ENCODE results near the gene SNX9.

Gene SNX9

GRCh38 chr6:157904999-157905398 lies 82.0 kb downstream of the SNX9 start:
- no peak for TF ChIP-seq EZH2 (IDR thresholded peaks at IDR 0.05; ENCODE audit: borderline replicate concordance, low read length)
- TF ChIP-seq, protein P1, sequence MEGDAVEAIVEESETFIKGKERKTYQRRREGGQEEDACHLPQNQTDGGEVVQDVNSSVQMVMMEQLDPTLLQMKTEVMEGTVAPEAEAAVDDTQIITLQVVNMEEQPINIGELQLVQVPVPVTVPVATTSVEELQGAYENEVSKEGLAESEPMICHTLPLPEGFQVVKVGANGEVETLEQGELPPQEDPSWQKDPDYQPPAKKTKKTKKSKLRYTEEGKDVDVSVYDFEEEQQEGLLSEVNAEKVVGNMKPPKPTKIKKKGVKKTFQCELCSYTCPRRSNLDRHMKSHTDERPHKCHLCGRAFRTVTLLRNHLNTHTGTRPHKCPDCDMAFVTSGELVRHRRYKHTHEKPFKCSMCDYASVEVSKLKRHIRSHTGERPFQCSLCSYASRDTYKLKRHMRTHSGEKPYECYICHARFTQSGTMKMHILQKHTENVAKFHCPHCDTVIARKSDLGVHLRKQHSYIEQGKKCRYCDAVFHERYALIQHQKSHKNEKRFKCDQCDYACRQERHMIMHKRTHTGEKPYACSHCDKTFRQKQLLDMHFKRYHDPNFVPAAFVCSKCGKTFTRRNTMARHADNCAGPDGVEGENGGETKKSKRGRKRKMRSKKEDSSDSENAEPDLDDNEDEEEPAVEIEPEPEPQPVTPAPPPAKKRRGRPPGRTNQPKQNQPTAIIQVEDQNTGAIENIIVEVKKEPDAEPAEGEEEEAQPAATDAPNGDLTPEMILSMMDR (IDR thresholded peaks at IDR 0.05; ENCODE audit: low read length): no peak
- Histone ChIP-seq H3K9me2 (ENCODE audit: low read depth, low read length) (no peaks in the 10 kb centered on the region), H3K4me2 (ENCODE audit: low read length) (no peak overlapping the region), H3K27ac (ENCODE audit: low read depth, low read length, poor library complexity, severe bottlenecking) (no peak overlapping the region), H3F3A (ENCODE audit: insufficient read depth, low read length) (no peaks in the 10 kb centered on the region), H3K27me3 (ENCODE audit: insufficient read depth, low read length) (no peaks in the 10 kb centered on the region), H3K79me2 (ENCODE audit: insufficient read depth, low read length) (no peaks in the 10 kb centered on the region), H3K9me3 (ENCODE audit: low read length) (no peaks in the 10 kb centered on the region), H3K9ac (ENCODE audit: low read length) (no peak overlapping the region), H3K36me3 (ENCODE audit: insufficient read depth, low read length) (no peaks in the 10 kb centered on the region), H2AFZ (ENCODE audit: low read length) (no peak overlapping the region), H3K4me3 (ENCODE audit: low read depth, low read length, poor library complexity, severe bottlenecking) (no peak overlapping the region), H4K20me1 (ENCODE audit: insufficient read depth, low read length) (no peaks in the 10 kb centered on the region), H3K4me1 (ENCODE audit: insufficient read depth, low read length, severe bottlenecking) (no peaks in the 10 kb centered on the region)

DNA sequence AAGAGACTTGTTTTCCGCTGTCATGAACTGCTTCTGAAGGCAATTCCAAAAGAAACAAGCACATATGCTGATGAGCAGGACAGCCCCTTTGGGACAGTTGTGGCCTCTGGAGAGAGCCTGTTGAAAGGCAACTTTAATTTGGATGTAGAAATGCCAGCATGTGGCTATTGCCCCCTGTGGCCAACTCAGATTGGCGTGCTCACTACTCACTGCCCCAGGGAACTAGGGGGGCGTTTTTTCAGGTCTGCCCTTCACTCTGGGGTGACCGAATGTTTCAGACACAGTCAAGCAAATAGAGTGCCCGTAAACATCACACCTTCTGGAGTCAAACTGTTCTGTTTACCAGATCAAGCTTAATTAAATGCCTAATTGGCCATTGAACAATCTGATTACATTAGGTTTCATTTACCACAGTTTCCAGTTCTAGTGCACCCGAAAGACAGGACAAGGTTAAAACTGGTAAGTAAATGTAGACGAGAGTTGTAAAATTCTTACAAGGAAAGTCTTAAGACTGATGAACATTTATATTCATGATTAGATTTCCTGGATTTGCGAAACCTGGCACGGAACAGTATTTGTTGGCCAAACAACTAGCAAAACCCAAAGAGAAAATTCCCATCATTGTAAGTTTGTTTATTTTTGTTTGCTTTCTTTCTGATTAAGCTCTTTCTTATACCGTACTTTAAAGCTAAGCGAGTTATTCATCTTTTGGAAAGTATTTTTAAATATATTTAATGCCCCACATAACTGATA lies 82.7 kb downstream of the SNX9 start:
- H2AFZ ChIP-seq (ENCODE audit: low read length): no peak overlapping the region
- TF ChIP-seq, protein P1 (IDR thresholded peaks at IDR 0.05; ENCODE audit: low read length): no peak
- TF ChIP-seq EZH2 (IDR thresholded peaks at IDR 0.05; ENCODE audit: borderline replicate concordance, low read length): no peak
- H3F3A ChIP-seq (ENCODE audit: insufficient read depth, low read length): no peaks in the 10 kb centered on the region
- H4K20me1 ChIP-seq (ENCODE audit: insufficient read depth, low read length): no peaks in the 10 kb centered on the region
- H3K4me1 ChIP-seq (ENCODE audit: insufficient read depth, low read length, severe bottlenecking): no peaks in the 10 kb centered on the region
- no peak overlapping the region for H3K27ac ChIP-seq (ENCODE audit: low read depth, low read length, poor library complexity, severe bottlenecking)
- no peaks in the 10 kb centered on the region for H3K36me3 ChIP-seq (ENCODE audit: insufficient read depth, low read length)
- no peak overlapping the region for H3K9ac ChIP-seq (ENCODE audit: low read length)
- H3K4me2 ChIP-seq (ENCODE audit: low read length): no peak overlapping the region
- no peaks in the 10 kb centered on the region for H3K27me3 ChIP-seq (ENCODE audit: insufficient read depth, low read length)
- no peaks in the 10 kb centered on the region for H3K9me2 ChIP-seq (ENCODE audit: low read depth, low read length)
- H3K4me3 ChIP-seq (ENCODE audit: low read depth, low read length, poor library complexity, severe bottlenecking): no peak overlapping the region
- H3K9me3 ChIP-seq (ENCODE audit: low read length): no peaks in the 10 kb centered on the region
- H3K79me2 ChIP-seq (ENCODE audit: insufficient read depth, low read length): no peaks in the 10 kb centered on the region

DNA sequence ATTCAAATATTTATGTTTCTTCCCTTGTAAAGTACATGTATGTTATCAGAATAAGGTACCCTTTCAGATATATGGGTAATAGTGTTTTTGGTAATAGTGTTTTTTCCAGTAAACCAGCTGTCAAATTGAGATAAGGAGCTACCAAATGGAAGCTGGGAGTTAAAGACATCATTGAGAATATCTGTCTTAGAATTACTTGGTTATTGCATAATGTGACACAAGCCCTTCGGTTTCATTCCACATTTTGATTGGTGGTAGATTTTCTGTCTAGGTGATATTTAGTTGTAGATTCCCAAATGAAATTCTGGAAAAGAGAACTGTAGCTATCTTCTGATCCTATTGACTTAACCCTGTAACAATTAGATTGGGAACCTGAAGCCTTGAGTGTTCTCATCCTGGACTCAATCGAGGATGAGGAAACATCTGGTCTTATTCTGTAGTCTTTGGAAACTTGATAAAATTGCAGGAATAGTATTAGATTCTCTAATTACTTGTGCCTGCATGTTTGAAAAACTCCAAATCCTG lies 83.6 kb downstream of the SNX9 start:
- H3K27ac ChIP-seq (ENCODE audit: low read depth, low read length, poor library complexity, severe bottlenecking): no peak overlapping the region
- H4K20me1 ChIP-seq (ENCODE audit: insufficient read depth, low read length): no peaks in the 10 kb centered on the region
- no peak overlapping the region for H2AFZ ChIP-seq (ENCODE audit: low read length)
- H3F3A ChIP-seq (ENCODE audit: insufficient read depth, low read length): no peaks in the 10 kb centered on the region
- H3K79me2 ChIP-seq (ENCODE audit: insufficient read depth, low read length): no peaks in the 10 kb centered on the region
- H3K9ac ChIP-seq (ENCODE audit: low read length): no peak overlapping the region
- no peak for TF ChIP-seq EZH2 (IDR thresholded peaks at IDR 0.05; ENCODE audit: borderline replicate concordance, low read length)
- TF ChIP-seq, protein P1 (IDR thresholded peaks at IDR 0.05; ENCODE audit: low read length): no peak
- no peaks in the 10 kb centered on the region for H3K9me2 ChIP-seq (ENCODE audit: low read depth, low read length)
- H3K27me3 ChIP-seq (ENCODE audit: insufficient read depth, low read length): no peaks in the 10 kb centered on the region
- no peaks in the 10 kb centered on the region for H3K4me1 ChIP-seq (ENCODE audit: insufficient read depth, low read length, severe bottlenecking)
- H3K9me3 ChIP-seq (ENCODE audit: low read length): no peaks in the 10 kb centered on the region
- H3K4me3 ChIP-seq (ENCODE audit: low read depth, low read length, poor library complexity, severe bottlenecking): no peak overlapping the region
- no peak overlapping the region for H3K4me2 ChIP-seq (ENCODE audit: low read length)
- no peaks in the 10 kb centered on the region for H3K36me3 ChIP-seq (ENCODE audit: insufficient read depth, low read length)
